Sigmoid colon (tissue), 3 donors: Measurements from ENCODE around the gene CD99.

ENCODE experiments used
- CTCF ChIP-seq, 4 experiments: fragments of 450-650 bp in 3 of 4; fragments of 200-600 bp in 1 of 4; IDR thresholded peaks; one replicate each; pipeline ENCODE4 v1.5.1; 2016 to 2019; ENCODE audit warnings: antibody characterized with exemption in 4 of 4, mild to moderate bottlenecking in 3 of 4, moderate library complexity in 2 of 4
- POLR2A ChIP-seq, 2 donors: fragments of 450-650 bp; IDR thresholded peaks; one replicate each; pipeline ENCODE4 v1.6.1; 2016; ENCODE audit warnings: antibody characterized with exemption in 2 of 2, mild to moderate bottlenecking in 2 of 2, moderate library complexity in 2 of 2

DNA sequence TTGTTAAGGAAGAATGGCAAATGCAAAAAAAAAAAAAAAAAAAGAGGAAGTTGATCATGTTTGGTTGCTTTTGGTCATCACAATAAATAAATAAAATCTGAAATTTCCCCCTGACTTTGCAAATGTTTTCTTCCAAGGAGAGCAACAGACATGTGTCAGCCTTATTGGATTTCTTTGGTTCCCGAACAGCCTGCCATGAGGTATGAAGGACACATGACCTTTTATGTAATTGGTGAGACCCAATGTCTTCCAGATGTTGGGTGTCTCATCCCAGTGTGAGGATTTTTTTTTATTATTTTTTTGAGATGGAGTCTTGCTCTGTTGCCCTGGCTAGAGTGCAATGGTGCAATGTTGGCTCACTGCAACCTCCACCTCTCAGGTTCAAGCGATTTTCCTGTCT, 24.6 kb upstream of the CD99 start:
- TF ChIP-seq POLR2A (IDR thresholded peaks at IDR 0.05) (no peak), CTCF (IDR thresholded peaks at IDR 0.05) (no peak)
